ENCODE data around the gene TNNI3K.

The TNNI3K gene

DNA sequence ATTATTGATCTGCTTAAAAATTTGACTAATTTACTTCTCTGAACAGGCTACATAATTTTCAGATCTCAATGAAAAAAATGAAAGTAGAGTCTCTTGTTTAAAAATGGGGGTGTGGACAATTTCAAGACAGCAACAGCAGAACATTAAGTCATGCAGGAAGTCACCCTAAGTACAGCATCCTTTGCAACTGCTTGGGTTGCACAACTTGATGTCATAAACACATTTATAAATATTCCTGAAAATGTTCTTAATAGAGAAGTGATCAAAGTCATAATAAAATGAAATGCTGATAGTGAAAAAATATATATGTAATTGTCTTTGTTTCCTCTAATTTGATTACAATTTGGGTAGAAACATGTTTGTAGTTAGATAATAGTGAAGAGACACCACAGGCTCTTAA lies 79.3 kb downstream of the TNNI3K start:
- no peak for FAIRE-seq

DNA sequence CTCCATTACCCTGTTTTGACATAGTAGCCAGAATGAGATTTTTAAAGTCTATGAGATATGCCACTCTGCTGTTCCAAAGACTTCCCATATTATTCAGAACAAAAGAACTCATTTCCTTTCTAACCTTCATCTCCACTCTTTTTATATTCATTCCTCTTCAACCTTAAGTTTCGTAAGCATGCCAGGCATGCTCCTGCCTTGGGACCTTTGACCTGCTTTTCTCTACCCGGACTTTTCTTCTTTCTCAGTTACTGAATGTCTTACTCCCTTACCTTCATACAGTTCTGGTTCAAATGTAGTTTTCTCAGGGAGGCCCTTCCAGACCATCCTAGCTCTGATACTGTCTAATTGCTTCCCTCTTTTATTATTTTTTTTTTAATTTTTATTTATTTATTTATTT lies 81.1 kb downstream of the TNNI3K start:
- no peak for FAIRE-seq

DNA sequence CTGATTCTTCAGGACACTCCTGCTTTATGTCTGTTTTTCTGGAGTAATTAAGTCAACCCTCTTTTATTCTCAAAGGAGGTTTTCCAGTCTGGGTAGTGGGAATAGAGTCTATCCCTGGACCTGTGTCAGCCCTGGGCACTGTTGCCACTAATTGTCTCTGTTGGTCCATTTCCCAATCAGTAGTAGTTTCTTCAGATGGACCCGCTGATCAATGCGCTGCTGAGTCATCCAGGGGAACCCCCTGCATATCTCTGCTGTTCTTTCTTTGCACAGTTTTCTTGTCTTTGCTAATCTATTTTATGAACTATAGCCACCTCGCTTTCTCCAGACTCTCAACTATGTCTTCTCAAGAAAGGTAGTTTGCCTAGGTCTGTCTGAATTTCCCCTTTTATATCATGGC lies 82.5 kb downstream of the TNNI3K start:
- no peak for FAIRE-seq

DNA sequence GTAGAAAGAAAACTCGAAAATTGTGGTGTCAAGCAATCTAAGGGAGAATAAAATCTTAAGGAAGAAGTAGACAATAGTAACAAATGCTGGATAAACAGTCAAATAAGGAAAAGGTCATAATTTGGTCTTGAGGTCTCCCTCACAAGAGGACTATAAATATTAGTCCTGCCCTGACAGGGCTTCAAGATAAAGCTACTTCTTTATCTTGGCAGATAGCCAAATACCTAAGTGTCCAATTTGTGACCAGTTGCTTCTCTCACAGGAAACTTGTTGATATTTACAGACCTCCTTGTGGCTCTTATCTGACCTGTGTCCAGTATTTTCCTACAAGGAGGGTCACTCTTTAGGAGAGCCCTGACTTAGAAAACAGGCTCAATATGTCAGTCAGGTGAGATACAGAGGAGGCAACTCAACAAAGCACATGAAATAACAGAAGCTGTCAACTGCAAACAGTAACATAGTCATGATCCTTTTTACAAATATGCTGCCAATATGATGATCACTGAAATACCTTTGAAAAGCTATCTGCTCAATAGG lies 88.8 kb downstream of the TNNI3K start:
- FAIRE-seq: no peak

DNA sequence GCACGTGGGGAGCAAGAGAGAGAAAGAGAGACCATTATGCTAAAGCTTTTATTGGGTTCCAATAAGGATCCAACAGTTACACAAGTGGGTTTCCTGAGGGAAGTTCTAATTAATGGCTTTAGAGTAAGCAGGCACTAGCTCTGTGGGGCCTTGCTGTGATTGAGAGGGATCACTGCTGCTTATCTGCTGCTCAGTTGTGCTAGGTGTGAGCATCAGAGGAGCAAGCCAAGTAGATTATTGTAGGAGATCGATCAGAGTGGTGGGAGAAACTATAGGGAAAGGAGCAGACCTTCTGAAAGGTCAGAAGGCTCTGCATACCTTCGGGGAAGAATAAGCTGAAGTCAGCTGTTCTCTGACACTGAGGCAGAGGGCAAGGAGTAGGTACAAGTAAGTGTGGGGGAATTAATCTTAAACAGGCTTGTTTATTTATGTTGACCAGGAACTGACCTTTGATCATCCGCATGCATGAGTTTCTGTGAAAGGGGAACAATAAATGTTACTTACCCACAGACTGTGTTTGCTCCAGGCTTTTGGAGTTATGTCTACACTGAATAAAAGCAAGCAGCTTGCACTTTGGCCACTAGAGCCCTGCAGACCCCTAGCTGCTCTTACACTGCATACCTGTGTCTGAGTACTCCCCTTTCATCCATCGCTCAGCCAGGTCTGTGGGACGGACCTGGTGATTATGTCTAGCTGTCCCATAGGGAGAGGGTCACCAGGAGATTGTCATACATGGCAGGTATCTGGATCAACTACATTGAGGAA lies 89.7 kb downstream of the TNNI3K start:
- FAIRE-seq: no peak

DNA sequence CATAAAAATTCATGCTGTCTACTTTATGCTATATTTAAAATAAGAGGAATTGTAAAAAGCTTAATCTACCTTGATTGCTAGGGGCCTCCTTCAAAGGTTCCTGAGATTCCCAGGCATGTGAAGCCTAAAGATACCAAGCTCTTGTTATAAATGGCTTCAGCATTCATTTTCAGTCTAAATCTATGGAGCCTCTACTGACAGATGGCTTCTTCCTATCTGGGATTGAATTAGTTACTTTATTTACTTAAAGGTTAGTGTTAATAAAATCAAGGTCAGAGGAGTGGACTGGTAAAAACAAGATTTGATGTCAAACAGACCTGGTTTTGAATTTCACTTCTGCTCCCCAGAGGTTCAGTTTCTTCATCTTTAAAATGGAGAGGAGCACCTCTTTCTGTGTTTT lies 93.7 kb downstream of the TNNI3K start:
- no peak for FAIRE-seq

DNA sequence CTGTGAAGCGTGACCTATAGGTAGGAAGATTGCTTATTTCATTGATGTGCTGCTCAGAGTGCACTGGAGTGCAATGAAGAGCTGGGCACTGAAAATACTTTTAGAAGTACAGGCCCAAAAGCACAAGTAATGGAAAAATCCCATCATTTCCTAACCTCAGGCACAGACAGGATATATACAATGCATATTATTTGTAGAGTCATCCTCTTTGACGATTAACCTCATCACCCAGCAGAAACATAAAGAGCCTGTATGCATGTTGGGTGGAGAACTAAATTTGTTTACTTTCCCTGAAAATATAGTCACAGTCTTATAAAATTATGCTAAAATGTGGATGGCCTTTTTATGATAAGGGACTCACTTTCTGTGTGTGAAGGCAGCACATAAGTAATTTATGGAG lies 98.1 kb downstream of the TNNI3K start:
- no peak for FAIRE-seq

DNA sequence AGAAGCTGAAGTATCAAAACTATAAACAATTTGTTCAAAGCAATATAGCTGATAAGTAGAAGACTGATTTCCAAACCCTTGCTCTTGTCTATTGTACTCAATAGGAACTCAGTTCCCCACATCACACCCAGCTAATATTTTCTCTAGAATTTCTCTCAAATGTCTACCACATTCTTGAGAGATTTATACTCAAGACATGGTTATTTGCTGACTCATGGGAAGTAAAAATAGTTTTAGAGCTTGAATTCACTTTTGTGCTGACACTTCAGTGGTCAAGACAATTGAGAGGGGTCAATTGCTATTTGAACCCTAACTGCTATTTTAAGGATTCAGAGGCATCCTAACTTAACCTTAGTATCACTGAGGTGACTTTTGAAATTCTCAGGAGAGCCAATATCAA lies 99.0 kb downstream of the TNNI3K start:
- no peak for FAIRE-seq

DNA sequence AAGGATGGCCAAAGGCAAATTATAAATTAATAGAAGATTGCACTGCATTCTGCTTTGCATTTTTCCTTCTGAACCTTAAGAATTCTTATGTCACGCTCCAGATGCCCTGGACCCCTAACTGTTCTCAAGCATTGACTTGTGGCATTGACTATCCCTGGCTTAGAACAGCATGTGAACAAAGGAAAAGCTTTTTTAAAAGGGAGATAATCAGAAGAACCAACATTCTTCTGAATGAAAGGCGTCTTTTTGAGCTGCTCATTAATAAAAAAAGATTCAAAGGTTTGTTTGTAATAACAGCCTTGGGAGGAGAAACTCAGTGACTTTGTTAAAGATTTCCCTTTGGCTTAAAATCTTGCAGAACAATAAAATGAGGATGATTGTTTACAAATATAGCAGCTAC lies 105.5 kb downstream of the TNNI3K start:
- no peak for FAIRE-seq

DNA sequence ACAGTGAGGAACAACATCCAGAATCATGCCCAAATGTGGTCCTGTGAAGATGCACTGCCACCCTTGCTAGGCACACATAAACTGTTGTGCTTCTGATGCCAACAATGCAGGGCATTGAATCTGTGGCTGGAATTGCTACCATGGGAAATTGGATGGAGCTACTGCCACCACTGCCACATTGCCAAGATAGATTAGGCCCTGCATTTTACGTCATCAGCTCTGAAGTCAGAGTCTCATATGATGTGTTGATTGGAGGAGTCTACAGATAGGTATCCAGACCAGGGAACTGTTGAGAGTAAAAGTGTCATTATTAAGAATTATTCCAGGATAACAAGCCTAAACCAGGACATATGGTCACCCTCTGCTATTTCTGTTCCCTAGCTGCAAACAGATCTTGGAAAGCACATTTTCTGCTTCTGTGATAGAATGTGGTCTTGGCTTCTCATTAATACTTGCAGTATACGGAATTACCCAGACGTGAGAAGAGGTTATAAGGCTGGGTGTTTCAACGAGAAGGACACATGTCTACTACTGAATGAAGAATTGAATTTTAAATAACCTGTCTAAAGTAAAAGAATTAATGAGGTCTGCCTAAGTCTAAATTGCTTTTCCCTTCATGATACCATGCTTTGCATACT lies 106.6 kb downstream of the TNNI3K start:
- no peak for FAIRE-seq

DNA sequence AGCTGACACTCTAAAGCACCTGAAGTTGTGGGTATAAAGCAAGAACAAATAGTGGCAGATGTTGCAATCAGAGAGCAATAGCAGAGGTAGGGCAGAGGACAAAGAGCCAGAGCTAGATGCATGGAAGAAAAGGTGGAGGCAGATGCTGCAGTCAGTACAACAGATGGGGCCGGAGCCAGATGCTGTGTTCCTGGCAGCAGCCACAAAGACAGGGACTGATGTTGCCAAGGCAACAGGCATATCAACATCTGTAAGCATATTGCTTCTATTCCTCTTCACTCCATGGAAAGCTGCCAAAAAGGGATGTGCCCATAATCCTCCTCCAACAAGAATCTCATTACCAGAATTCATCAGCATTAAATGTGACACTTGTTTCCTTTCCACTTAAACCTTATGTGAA lies 108.0 kb downstream of the TNNI3K start:
- FAIRE-seq: no peak

DNA sequence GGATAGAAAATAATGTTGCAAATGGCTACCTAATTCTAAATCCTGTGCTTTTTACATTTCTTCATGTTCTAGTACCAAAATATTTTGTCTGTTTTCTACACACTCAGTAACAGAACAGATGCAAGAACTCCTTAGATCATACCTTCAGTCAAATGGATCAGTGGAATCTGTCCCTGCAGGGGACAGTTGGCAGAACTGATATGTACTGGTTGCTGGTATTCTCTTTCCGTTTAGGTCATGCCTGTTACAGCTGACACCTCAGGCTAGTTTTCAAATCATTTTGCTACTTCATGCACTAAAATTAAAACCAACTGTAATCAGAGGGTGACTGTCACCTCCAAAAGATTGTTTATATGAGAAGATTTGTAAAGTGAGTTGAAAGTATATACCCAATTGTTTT lies 109.2 kb downstream of the TNNI3K start:
- FAIRE-seq: no peak

DNA sequence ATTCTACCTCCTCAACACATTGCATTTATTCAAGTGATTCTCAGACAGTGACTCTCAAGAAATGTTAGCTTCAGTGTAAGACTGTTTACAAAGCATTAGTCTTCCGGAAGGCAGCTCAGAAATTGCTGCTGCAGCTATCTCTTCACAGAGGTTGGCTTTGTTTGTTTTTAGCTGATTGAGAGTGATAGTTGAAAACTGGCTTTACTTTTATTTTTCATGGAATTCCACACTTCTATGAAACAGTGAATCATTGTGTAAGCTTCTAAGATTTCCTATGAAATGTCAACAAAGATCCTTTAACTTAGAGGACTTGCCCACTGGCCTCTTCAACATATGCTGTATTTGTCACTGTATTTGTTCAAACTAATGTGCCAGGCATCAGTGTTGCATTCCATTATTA lies 121.3 kb downstream of the TNNI3K start:
- no peak for FAIRE-seq

DNA sequence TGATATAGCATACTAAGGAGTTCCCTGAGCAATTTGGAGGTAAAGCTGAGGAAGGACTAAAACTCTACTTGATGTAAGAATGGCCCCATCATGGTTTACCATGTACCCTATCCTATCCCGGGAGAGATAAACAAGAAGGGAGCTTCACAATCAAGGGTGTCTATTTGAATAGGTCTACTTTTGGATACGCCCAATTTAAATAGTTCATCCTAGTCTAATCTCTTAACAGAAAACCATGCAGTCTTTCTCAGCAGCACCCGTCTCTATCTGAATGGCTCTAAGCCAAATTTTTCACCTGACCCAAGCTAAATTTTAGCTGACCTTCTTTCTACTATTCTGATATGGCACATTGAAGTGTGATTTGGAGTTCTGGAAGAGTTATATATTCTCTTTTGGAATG lies 122.0 kb downstream of the TNNI3K start:
- FAIRE-seq: no peak

DNA sequence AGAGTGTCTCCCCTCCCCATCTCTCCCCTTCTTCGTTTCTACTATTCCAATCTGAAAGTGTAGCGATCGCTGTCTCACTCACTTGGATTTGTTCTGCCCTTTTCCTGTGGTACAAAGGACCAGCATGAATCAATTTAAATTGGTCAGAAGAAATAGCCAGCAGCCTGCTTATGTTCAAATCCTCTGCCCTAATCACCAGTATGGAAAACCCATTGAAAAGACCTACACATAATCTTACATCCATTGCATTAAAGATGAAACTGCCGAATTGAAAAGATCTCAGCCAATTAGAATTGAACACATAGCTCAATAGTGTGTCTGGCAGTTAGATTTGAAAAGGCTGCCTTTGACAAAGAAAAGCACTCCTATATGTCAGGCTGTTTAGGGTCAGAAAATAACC lies 122.6 kb downstream of the TNNI3K start:
- FAIRE-seq: no peak

DNA sequence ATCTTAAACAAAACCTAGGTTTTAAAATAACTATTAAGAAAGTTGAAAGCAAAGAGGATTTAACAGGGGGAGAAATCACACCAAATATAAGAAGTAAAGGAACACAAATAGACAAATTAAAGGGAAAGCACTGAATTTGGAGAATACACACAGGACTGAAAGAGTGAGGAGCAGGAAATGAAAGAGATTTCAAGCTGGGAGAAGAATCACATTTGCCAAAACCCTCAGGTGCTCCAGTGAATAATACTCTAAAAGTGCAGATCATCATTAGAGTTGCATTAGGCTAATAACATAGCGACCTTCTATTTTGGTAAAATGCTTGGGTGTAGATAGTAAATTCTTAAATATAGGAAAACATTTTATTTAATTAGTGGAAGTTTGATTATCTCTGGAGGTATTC lies 127.5 kb downstream of the TNNI3K start:
- FAIRE-seq: no peak

DNA sequence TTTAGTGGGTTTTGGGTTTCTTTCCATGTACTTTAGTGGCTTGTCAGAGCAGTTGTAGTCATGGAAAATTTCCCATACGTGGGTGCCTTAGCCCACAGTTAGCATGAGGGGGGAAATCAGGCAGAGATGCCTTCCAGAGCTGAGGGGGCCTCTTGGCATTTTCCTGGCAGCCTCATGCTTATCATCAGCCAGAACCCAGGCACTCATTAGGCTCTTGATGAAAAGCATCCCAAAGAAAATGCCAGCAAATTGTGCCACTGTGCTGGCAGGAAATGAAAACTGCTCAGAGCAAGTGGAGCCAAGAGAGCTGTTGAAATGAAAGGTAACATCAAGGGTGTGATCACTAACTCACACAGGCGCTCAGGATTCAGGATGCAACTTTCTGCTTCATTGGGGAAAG lies 128.0 kb downstream of the TNNI3K start:
- no peak for FAIRE-seq

DNA sequence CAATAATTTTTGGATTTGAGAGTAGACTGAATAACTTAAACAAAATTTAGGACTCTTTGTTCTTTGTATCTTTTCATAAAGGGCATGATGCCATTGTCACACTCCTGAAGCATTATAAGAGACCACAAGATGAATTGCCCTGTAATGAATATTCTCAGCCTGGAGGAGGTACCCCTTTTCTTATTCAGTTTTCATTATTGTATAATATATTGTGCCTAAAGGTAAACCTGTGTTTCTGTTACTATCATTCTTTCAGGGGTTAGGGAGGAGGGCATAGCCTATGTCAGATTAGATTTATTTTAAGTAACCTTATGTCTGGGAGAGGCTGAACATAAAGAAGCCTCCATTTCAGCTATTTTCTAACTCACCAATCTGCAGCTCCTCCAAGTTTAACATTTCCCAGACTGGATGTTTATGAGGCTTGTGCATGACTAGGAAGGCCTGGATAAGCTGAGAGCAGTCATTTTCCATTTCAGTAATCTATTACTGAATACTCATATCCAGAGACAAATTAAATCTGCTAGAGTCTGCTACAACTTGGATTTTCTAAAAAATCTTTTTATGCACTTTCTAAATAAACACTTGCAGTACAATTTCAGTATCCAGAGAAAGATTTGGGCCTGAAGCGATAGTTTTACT lies 132.1 kb downstream of the TNNI3K start:
- no peak for FAIRE-seq

DNA sequence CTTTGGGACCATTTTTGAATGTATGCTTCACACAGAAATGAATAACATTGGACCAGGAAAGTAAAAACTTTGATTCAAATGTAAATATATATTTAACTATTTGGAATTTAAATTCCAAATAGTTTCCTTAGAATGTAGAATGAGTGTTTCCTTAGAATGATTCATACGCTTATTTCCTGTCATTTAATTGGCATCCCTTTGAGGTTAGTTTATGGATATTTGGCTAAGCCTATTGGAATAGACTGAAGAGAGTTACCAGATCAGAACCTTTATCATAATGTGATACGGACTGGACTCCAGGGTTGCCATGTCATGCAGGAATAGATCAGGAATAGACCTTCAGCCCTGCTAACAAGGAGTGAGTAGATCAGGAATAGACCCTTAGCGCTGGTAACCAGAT lies 133.1 kb downstream of the TNNI3K start:
- FAIRE-seq: no peak

DNA sequence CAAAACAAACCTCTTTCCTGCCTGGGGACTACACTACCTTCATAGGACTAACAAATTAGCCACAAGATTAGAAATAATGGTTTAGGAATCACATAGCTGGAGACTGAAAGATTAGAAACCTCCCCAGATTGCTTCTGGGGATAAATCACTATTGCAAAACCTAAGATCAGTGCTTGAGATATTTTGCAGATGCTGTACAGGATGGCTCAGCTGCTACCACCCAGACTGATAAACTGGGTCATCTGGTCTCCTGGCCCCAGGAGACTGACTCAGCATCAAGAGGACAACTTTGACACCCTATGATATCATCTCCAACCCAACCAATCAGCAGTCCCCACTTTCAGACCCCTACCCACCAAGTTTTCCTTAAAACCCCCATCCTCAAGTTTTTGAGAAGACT lies 140.2 kb downstream of the TNNI3K start:
- no peak for FAIRE-seq

DNA sequence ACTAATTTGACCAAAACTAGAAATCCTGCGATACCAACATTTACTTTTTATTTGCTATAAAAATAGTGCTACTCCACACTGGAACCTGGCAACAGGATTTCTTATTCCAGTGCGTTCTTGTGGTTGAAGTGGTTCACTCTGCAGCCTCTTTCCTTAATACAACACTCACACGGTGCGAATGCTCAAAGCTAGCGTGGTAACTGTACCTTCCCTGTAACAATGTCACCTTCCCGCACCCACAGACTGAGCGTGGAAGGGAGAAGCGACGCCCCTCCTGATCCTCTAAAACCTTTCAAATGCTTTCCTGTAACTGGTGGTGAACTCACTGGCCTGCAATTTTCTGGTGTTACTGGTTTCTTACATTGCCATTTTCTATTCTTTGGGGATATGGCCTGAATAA lies 145.1 kb downstream of the TNNI3K start:
- no peak for FAIRE-seq

DNA sequence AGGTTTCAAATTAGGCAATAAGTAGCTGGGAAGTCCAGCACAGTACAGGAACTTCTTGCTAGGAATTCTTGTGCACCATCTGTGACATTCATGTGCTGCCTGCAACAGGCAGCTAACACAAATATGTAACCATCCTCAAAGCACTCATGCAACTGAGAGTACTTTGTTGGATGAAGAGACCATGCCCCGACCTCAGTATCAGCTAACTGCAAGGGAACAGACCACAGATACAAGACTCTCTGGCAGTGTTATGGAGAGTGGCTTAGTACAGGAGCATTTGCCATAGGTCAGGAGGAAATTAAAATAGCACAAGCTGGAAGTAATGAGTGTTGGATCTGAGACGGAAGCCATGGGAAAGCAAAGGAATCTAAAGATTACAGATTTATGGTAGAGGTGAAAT lies 153.7 kb downstream of the TNNI3K start:
- FAIRE-seq: no peak

DNA sequence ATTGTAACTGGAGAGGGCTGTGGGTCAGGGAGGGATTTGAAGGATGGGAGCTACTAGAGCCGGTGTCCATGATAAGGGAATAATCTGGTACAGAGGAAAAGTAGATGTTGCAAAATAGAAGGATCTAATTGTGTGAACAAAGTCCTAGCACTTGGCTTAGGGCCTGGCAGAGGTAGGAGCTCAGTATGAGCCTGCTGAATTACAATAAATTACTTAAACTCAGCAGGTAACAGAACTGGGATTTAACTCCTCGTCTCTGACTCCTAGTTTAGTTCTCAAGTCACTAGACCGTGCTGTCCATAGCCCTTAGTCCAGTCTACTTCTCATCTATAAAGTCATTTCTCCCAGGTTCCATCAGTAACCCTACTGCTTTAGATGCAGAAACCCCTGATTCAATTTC lies 157.0 kb downstream of the TNNI3K start:
- FAIRE-seq: no peak

DNA sequence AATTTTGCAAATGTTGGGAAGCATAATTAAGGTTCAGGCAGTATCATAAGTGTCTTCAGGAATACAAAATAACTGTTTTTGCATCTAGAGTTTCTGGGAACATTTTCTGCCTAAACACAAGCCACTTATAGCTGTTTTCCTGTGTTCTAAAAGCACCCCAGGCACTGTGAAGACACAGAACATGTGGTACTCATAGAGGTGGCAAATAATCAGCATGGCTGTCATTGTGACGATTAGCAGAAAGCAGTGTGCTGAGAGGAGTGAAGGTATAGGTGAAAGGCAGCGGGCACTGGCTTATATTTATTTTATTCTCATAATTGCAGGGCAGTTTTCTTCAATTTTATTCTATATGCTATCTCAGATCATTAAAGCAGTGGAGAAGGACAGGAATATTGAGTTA lies 157.7 kb downstream of the TNNI3K start:
- FAIRE-seq: no peak
